ENCODE measurements around the gene IPO9. TPM values are rescaled to one million over a fixed set of nuclear protein-coding genes. Genes with fewer than 3 reads are reported as not detected.

Gene IPO9
- polyA plus RNA-seq, 1 donor: 29.5 TPM

GRCh38 chr1:201921952-201922558 is 93.1 kb downstream of the IPO9 start:
- H3K27ac ChIP-seq (ENCODE audit: low read length): no peak overlapping the region
- H3K27me3 ChIP-seq (ENCODE audit: control insufficient read depth, insufficient read depth, low read length): no peaks in the 10 kb centered on the region
- WGBS (ENCODE audit: insufficient coverage, low lambda C conversion rate): 100% methylated on average over 1 of the region's 3 CpGs
- peaks cover 7% of the 10 kb centered on the region for H3K4me1 ChIP-seq (ENCODE audit: control insufficient read depth, insufficient read depth, low read length)
- no peaks in the 10 kb centered on the region for H3K36me3 ChIP-seq (ENCODE audit: control insufficient read depth, insufficient read depth, low read length)
- H3K4me3 ChIP-seq (ENCODE audit: low read length): no peak overlapping the region
- no peaks in the 10 kb centered on the region for H3K9me3 ChIP-seq (ENCODE audit: control insufficient read depth, low read depth, low read length)
- no peak for DNase-seq

- Histone ChIP-seq H3K9me3 (ENCODE audit: control insufficient read depth, low read depth, low read length) (no peaks in the 10 kb centered on the region), H3K4me3 (ENCODE audit: low read length) (no peak overlapping the region), H3K27ac (ENCODE audit: low read length) (no peak overlapping the region), H3K27me3 (ENCODE audit: control insufficient read depth, insufficient read depth, low read length) (no peaks in the 10 kb centered on the region), H3K4me1 (ENCODE audit: control insufficient read depth, insufficient read depth, low read length) (no peaks in the 10 kb centered on the region), H3K36me3 (ENCODE audit: control insufficient read depth, insufficient read depth, low read length) (no peaks in the 10 kb centered on the region)
- DNase-seq: no peak
- WGBS (ENCODE audit: insufficient coverage, low lambda C conversion rate): no CpG with 5 or more reads among the region's 2 CpGs
These were observed 96.3 kb downstream of the IPO9 start for GRCh38 chr1:201925301-201925567.

GRCh38 chr1:201925981-201926645 is 97.2 kb downstream of the IPO9 start:
- no peaks in the 10 kb centered on the region for H3K36me3 ChIP-seq (ENCODE audit: control insufficient read depth, insufficient read depth, low read length)
- no peaks in the 10 kb centered on the region for H3K9me3 ChIP-seq (ENCODE audit: control insufficient read depth, low read depth, low read length)
- no peak overlapping the region for H3K27ac ChIP-seq (ENCODE audit: low read length)
- no peak overlapping the region for H3K4me3 ChIP-seq (ENCODE audit: low read length)
- H3K4me1 ChIP-seq (ENCODE audit: control insufficient read depth, insufficient read depth, low read length): no peaks in the 10 kb centered on the region
- DNase-seq: no peak
- no CpG with 5 or more reads among the region's 5 CpGs for WGBS (ENCODE audit: insufficient coverage, low lambda C conversion rate)
- H3K27me3 ChIP-seq (ENCODE audit: control insufficient read depth, insufficient read depth, low read length): peaks cover 2% of the 10 kb centered on the region

GRCh38 chr1:201928266-201928665 is 99.3 kb downstream of the IPO9 start:
- Histone ChIP-seq H3K27ac (ENCODE audit: low read length) (no peak overlapping the region), H3K9me3 (ENCODE audit: control insufficient read depth, low read depth, low read length) (no peaks in the 10 kb centered on the region), H3K36me3 (ENCODE audit: control insufficient read depth, insufficient read depth, low read length) (no peaks in the 10 kb centered on the region), H3K27me3 (ENCODE audit: control insufficient read depth, insufficient read depth, low read length) (peaks cover 5% of the 10 kb centered on the region), H3K4me3 (ENCODE audit: low read length) (no peak overlapping the region), H3K4me1 (ENCODE audit: control insufficient read depth, insufficient read depth, low read length) (no peaks in the 10 kb centered on the region)
- 100% methylated on average over 1 of the region's 3 CpGs for WGBS (ENCODE audit: insufficient coverage, low lambda C conversion rate)
- DNase-seq: no peak

- Histone ChIP-seq H3K4me3 (ENCODE audit: low read length) (no peak overlapping the region), H3K9me3 (ENCODE audit: control insufficient read depth, low read depth, low read length) (no peaks in the 10 kb centered on the region), H3K27ac (ENCODE audit: low read length) (no peak overlapping the region), H3K36me3 (ENCODE audit: control insufficient read depth, insufficient read depth, low read length) (no peaks in the 10 kb centered on the region), H3K27me3 (ENCODE audit: control insufficient read depth, insufficient read depth, low read length) (peaks cover 5% of the 10 kb centered on the region), H3K4me1 (ENCODE audit: control insufficient read depth, insufficient read depth, low read length) (no peaks in the 10 kb centered on the region)
- no CpG with 5 or more reads among the region's 4 CpGs for WGBS (ENCODE audit: insufficient coverage, low lambda C conversion rate)
- DNase-seq: no peak
These were observed 101.2 kb downstream of the IPO9 start for GRCh38 chr1:201930137-201930536.

GRCh38 chr1:201930803-201931202 is 101.8 kb downstream of the IPO9 start:
- Histone ChIP-seq H3K27ac (ENCODE audit: low read length) (no peak overlapping the region), H3K27me3 (ENCODE audit: control insufficient read depth, insufficient read depth, low read length) (peaks cover 5% of the 10 kb centered on the region), H3K4me3 (ENCODE audit: low read length) (no peak overlapping the region), H3K4me1 (ENCODE audit: control insufficient read depth, insufficient read depth, low read length) (no peaks in the 10 kb centered on the region), H3K9me3 (ENCODE audit: control insufficient read depth, low read depth, low read length) (no peaks in the 10 kb centered on the region), H3K36me3 (ENCODE audit: control insufficient read depth, insufficient read depth, low read length) (no peaks in the 10 kb centered on the region)
- no peak for DNase-seq
- WGBS (ENCODE audit: insufficient coverage, low lambda C conversion rate): 64% methylated on average over 3 of the region's 5 CpGs

Other genes with a start within 250 kb of the IPO9 start
- gene SHISA4, start 59.7 kb downstream of the IPO9 start, polyA plus RNA-seq: 6.0 TPM
- 17.3 TPM for gene LMOD1, start 117.4 kb downstream of the IPO9 start, polyA plus RNA-seq
- gene TIMM17A, start 126.3 kb downstream of the IPO9 start, polyA plus RNA-seq: 41.6 TPM
- gene RNPEP, start 153.5 kb downstream of the IPO9 start, polyA plus RNA-seq: 55.9 TPM
- 594 TPM for gene ELF3, start 181.4 kb downstream of the IPO9 start, polyA plus RNA-seq

All from large intestine (tissue), 3 donors.